ENCODE results near the gene RUFY1.

The RUFY1 gene

GRCh38 chr5:179559284-179560252, 9.2 kb downstream of the RUFY1 start:
- H3K27me3 Mint-ChIP-seq (ENCODE audit: low read depth, poor library complexity) = no peaks in the 10 kb centered on the region
- H3K27ac Mint-ChIP-seq = peak overlapping the region; percentile 99
- peak; percentile 95 for DNase-seq
- peaks cover 25% of the 10 kb centered on the region for H3K4me1 Mint-ChIP-seq
- H3K9me3 Mint-ChIP-seq = peaks cover 3% of the 10 kb centered on the region
- peaks cover 58% of the 10 kb centered on the region for H3K36me3 Mint-ChIP-seq (ENCODE audit: low read depth)
- peak overlapping the region; percentile 99 for H3K4me3 Mint-ChIP-seq
- TF ChIP-seq, protein P1, sequence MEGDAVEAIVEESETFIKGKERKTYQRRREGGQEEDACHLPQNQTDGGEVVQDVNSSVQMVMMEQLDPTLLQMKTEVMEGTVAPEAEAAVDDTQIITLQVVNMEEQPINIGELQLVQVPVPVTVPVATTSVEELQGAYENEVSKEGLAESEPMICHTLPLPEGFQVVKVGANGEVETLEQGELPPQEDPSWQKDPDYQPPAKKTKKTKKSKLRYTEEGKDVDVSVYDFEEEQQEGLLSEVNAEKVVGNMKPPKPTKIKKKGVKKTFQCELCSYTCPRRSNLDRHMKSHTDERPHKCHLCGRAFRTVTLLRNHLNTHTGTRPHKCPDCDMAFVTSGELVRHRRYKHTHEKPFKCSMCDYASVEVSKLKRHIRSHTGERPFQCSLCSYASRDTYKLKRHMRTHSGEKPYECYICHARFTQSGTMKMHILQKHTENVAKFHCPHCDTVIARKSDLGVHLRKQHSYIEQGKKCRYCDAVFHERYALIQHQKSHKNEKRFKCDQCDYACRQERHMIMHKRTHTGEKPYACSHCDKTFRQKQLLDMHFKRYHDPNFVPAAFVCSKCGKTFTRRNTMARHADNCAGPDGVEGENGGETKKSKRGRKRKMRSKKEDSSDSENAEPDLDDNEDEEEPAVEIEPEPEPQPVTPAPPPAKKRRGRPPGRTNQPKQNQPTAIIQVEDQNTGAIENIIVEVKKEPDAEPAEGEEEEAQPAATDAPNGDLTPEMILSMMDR (IDR thresholded peaks at IDR 0.05) = no peak

DNA sequence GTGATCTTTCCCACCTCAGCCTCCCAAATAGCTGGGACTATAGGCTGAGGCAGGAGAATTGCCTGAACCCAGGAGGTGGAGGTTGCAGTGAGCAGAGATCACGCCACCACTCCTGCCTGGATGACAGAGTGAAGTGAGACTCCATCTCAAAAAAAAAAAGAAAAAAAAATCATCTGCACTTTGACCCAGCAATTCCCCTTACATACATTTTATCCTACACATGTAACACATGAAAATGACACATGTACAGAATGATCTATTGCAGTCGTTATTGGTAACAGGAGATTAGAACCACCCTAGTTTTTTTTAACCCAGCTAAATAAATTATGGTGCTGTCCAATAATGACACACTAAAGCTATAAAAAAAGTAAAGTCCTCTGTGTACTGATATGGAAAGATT, 14.2 kb downstream of the RUFY1 start:
- Mint-ChIP-seq H3K9me3 (no peaks in the 10 kb centered on the region), H3K36me3 (ENCODE audit: low read depth) (peaks cover 62% of the 10 kb centered on the region), H3K27ac (no peak overlapping the region), H3K27me3 (ENCODE audit: low read depth, poor library complexity) (no peaks in the 10 kb centered on the region), H3K4me1 (peaks cover 12% of the 10 kb centered on the region), H3K4me3 (no peak overlapping the region)
- DNase-seq = no peak
- TF ChIP-seq, protein P1 (IDR thresholded peaks at IDR 0.05) = no peak

- TF ChIP-seq, protein P1 (IDR thresholded peaks at IDR 0.05) = no peak
- H3K9me3 Mint-ChIP-seq = no peaks in the 10 kb centered on the region
- no peak for DNase-seq
- H3K27ac Mint-ChIP-seq = peak overlapping the region; percentile 2
- H3K36me3 Mint-ChIP-seq (ENCODE audit: low read depth) = peaks cover 62% of the 10 kb centered on the region
- H3K4me1 Mint-ChIP-seq = no peaks in the 10 kb centered on the region
- no peak overlapping the region for H3K4me3 Mint-ChIP-seq
- no peaks in the 10 kb centered on the region for H3K27me3 Mint-ChIP-seq (ENCODE audit: low read depth, poor library complexity)
Observed at GRCh38 chr5:179568721-179569120, 18.4 kb downstream of the RUFY1 start.

GRCh38 chr5:179572386-179572785, 22.0 kb downstream of the RUFY1 start:
- Mint-ChIP-seq H3K4me1 (no peaks in the 10 kb centered on the region), H3K36me3 (ENCODE audit: low read depth) (peaks cover 67% of the 10 kb centered on the region), H3K27me3 (ENCODE audit: low read depth, poor library complexity) (no peaks in the 10 kb centered on the region), H3K4me3 (no peak overlapping the region), H3K27ac (no peak overlapping the region), H3K9me3 (no peaks in the 10 kb centered on the region)
- DNase-seq = no peak
- TF ChIP-seq, protein P1 (IDR thresholded peaks at IDR 0.05) = no peak

- Mint-ChIP-seq H3K9me3 (no peaks in the 10 kb centered on the region), H3K27ac (no peak overlapping the region), H3K4me1 (no peaks in the 10 kb centered on the region), H3K27me3 (ENCODE audit: low read depth, poor library complexity) (peaks cover 3% of the 10 kb centered on the region), H3K4me3 (no peak overlapping the region), H3K36me3 (ENCODE audit: low read depth) (peaks cover 79% of the 10 kb centered on the region)
- TF ChIP-seq, protein P1 (IDR thresholded peaks at IDR 0.05) = no peak
- DNase-seq = no peak
Observed at GRCh38 chr5:179577286-179577960, 27.1 kb downstream of the RUFY1 start.

Data from nephron progenitor cell (in vitro differentiated cells).